ENCODE results near the gene RNF13.
"Not testable (repeated sequence)": the region's sequence is repeated elsewhere in the genome, so short reads cannot be mapped to it uniquely, and the experiment has no call there.

- TF ChIP-seq, protein P1, sequence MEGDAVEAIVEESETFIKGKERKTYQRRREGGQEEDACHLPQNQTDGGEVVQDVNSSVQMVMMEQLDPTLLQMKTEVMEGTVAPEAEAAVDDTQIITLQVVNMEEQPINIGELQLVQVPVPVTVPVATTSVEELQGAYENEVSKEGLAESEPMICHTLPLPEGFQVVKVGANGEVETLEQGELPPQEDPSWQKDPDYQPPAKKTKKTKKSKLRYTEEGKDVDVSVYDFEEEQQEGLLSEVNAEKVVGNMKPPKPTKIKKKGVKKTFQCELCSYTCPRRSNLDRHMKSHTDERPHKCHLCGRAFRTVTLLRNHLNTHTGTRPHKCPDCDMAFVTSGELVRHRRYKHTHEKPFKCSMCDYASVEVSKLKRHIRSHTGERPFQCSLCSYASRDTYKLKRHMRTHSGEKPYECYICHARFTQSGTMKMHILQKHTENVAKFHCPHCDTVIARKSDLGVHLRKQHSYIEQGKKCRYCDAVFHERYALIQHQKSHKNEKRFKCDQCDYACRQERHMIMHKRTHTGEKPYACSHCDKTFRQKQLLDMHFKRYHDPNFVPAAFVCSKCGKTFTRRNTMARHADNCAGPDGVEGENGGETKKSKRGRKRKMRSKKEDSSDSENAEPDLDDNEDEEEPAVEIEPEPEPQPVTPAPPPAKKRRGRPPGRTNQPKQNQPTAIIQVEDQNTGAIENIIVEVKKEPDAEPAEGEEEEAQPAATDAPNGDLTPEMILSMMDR (IDR thresholded peaks at IDR 0.05), result not testable (repeated sequence)
- TF ChIP-seq POLR2A (IDR thresholded peaks at IDR 0.05), result not testable (repeated sequence)
These were observed 71.8 kb downstream of the RNF13 start for GRCh38 chr3:149884848-149885247.
